Measurements from ENCODE around the gene MAB21L2. TPM values are rescaled to one million over a fixed set of nuclear protein-coding genes. Genes with fewer than 3 reads are reported as not detected.

Gene MAB21L2
- not detected in 2 replicates for total RNA-seq

DNA sequence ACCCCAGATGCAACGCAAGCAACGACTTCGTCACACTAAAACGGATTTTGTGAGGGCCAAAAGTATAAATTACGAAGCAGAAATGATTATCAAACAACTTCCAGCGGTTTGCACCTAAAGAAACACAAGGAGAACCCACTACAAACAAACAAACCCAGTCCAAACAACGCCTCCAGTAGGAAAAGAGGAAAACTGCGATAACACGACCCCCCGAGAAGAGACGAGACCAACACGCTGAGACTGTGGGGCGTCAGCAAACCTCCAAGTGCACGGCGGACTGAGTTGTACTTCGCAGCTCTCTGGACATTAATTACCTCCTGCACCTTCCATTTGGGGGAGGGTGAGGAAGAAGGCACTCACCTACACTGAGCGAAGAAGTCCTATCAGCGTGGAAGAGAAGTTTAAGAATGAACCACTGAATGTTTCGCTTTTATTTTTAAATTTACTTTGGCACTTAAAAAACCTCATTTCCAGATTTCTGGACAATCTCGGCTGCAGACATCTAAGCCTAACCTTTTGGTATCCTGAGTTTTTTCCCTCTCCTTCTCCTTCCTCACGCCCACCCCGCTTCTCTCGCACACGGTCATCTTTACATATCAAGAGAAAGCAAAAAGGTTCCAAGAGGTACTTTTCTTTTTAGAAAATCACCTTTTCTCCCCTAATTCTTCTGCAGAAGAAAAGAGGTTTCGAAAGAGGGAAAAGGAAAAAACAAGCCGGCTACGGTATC lies at the start of gene MAB21L2:
Gene MAB21L2 (plus strand): TSS at position 6 of the 727 bp plus-strand sequence. CDS start 879 bp downstream, outside the sequence.

